Colonic mucosa (tissue), 4 donors: ENCODE results near the gene RPTOR. TPM values are rescaled to one million over a fixed set of nuclear protein-coding genes. Genes with fewer than 3 reads are reported as not detected.

Source experiments
- DNase-seq: peaks from one replicate; pipeline ENCODE4 v3.0.0-alpha.2; 2020
- H3K27ac ChIP-seq: fragments of 200-600 bp; one replicate; pipeline ENCODE4 v1.8.0; 2021
- H3K27me3 ChIP-seq: fragments of 200-600 bp; one replicate; pipeline ENCODE4 v1.8.0; 2021
- H3K36me3 ChIP-seq: fragments of 200-600 bp; one replicate; pipeline ENCODE4 v1.8.0; 2021
- H3K4me1 ChIP-seq: fragments of 200-600 bp; one replicate; pipeline ENCODE4 v1.8.0; 2021; ENCODE audit warnings: mild to moderate bottlenecking
- H3K4me3 ChIP-seq: fragments of 200-600 bp; one replicate; pipeline ENCODE4 v1.8.0; 2021
- H3K9ac ChIP-seq, 2 donors: one replicate each; pipeline ENCODE4 v1.7.0; 2013; ENCODE audit warnings: control low read depth in 2 of 2, low read depth in 2 of 2, low read length in 2 of 2
- H3K9me3 ChIP-seq: fragments of 200-600 bp; one replicate; pipeline ENCODE4 v1.8.0; 2021
- CTCF ChIP-seq: fragments of 200-600 bp; IDR thresholded peaks from one replicate; pipeline ENCODE4 v1.8.0; 2022; ENCODE audit warnings: antibody characterized with exemption, mild to moderate bottlenecking
- intact Hi-C: fragments of 100-400 bp; cut with DNase I; formaldehyde crosslinking; loops from one replicate; pipeline ENCODE4 v1.14.1; 2022
- total RNA-seq, 2 donors: library from RNA; stranded (reverse); fragmentation: NEBNext Ultra II Directional in 1 of 2; extraction: Animal tissue kit (Norgen Biotek cat#: 25700) in 1 of 2; gene quantifications; one replicate each; pipeline ENCODE4 v1.2.1, GENCODE V29; 2021
- donor health status: healthy.
- donor health status: DM: no; HTN: no; CAD: no.
- donor health status: DM: no; HTN: no; CAD: no.

RPTOR gene
- total RNA-seq, 2 donors from 2014 or later, result 21.2 to 39.6 TPM

GRCh38 chr17:80517641-80518040 is 27.0 kb upstream of the RPTOR start:
- no peaks in the 10 kb centered on the region for H3K36me3 ChIP-seq
- no peak for DNase-seq
- no peaks in the 10 kb centered on the region for H3K27me3 ChIP-seq
- H3K4me1 ChIP-seq, result no peaks in the 10 kb centered on the region
- TF ChIP-seq CTCF, result no peak
- H3K9me3 ChIP-seq, result no peaks in the 10 kb centered on the region
- no peak overlapping the region for H3K9ac ChIP-seq
- no peak overlapping the region for H3K27ac ChIP-seq
- intact Hi-C loops, result no loop called here
- no peak overlapping the region for H3K4me3 ChIP-seq

- intact Hi-C loops, result no loop called here
- Histone ChIP-seq H3K36me3 (no peaks in the 10 kb centered on the region), H3K27me3 (no peaks in the 10 kb centered on the region), H3K4me1 (no peaks in the 10 kb centered on the region), H3K9me3 (no peaks in the 10 kb centered on the region), H3K4me3 (no peak overlapping the region), H3K9ac (no peak overlapping the region), H3K27ac (no peak overlapping the region)
- no peak for DNase-seq
- TF ChIP-seq CTCF, result no peak
Observed at GRCh38 chr17:80518392-80518791, 26.2 kb upstream of the RPTOR start.

- no peak overlapping the region for H3K9ac ChIP-seq
- no peak for DNase-seq
- H3K27ac ChIP-seq, result no peak overlapping the region
- no peaks in the 10 kb centered on the region for H3K36me3 ChIP-seq
- H3K9me3 ChIP-seq, result no peaks in the 10 kb centered on the region
- TF ChIP-seq CTCF, result no peak
- H3K27me3 ChIP-seq, result no peaks in the 10 kb centered on the region
- no peaks in the 10 kb centered on the region for H3K4me1 ChIP-seq
- intact Hi-C loops, result no loop called here
- H3K4me3 ChIP-seq, result no peak overlapping the region
Observed at GRCh38 chr17:80519091-80519781, 25.4 kb upstream of the RPTOR start.

GRCh38 chr17:80520810-80521455 is 23.7 kb upstream of the RPTOR start:
- Histone ChIP-seq H3K27ac (no peak overlapping the region), H3K36me3 (no peaks in the 10 kb centered on the region), H3K9ac (no peak overlapping the region), H3K4me1 (no peaks in the 10 kb centered on the region), H3K4me3 (no peak overlapping the region), H3K9me3 (no peaks in the 10 kb centered on the region), H3K27me3 (no peaks in the 10 kb centered on the region)
- no peak for DNase-seq
- no peak for TF ChIP-seq CTCF
- intact Hi-C loops, result no loop called here

GRCh38 chr17:80523054-80523744 is 21.4 kb upstream of the RPTOR start:
- Histone ChIP-seq H3K27me3 (peaks cover 2% of the 10 kb centered on the region), H3K9me3 (no peaks in the 10 kb centered on the region), H3K9ac (no peak overlapping the region), H3K36me3 (no peaks in the 10 kb centered on the region), H3K4me1 (no peaks in the 10 kb centered on the region), H3K4me3 (no peak overlapping the region), H3K27ac (no peak overlapping the region)
- DNase-seq, result no peak
- no peak for TF ChIP-seq CTCF
- intact Hi-C loops, result no loop called here
